Measurements from ENCODE around the gene HAPLN2.
"Not testable (repeated sequence)": the region's sequence is repeated elsewhere in the genome, so short reads cannot be mapped to it uniquely, and the experiment has no call there.

Gene HAPLN2

GRCh38 chr1:156591432-156592157, 27.6 kb upstream of the HAPLN2 start, which contains the start of gene NAXE:
Gene NAXE, plus strand, starts transcription at chr1:156591776. Its CDS starts 29 bp downstream, at chr1:156591805.
- DNase-seq (ENCODE audit: low read depth in 1 of 2, low spot score in 1 of 2) = peak; percentile 47 to 66

- DNase-seq (ENCODE audit: low read depth in 1 of 2, low spot score in 1 of 2) = no peak
Observed at GRCh38 chr1:156592158-156592909, 26.9 kb upstream of the HAPLN2 start.

- no peak for DNase-seq (ENCODE audit: low read depth in 1 of 2, low spot score in 1 of 2)
Observed at GRCh38 chr1:156592910-156593660, 26.1 kb upstream of the HAPLN2 start.

- no peak for DNase-seq (ENCODE audit: low read depth in 1 of 2, low spot score in 1 of 2)
Observed at GRCh38 chr1:156593661-156593989, 25.6 kb upstream of the HAPLN2 start.

GRCh38 chr1:156594190-156594589, 25.0 kb upstream of the HAPLN2 start:
- DNase-seq (ENCODE audit: low read depth in 1 of 2, low spot score in 1 of 2) = no peak

- no peak for DNase-seq (ENCODE audit: low read depth in 1 of 2, low spot score in 1 of 2)
Observed at GRCh38 chr1:156595016-156595415, 24.2 kb upstream of the HAPLN2 start.

- no peak for DNase-seq (ENCODE audit: low read depth in 1 of 2, low spot score in 1 of 2)
Observed at GRCh38 chr1:156596426-156596825, 22.8 kb upstream of the HAPLN2 start.

GRCh38 chr1:156598125-156598524, 21.1 kb upstream of the HAPLN2 start:
- DNase-seq (ENCODE audit: low read depth in 1 of 2, low spot score in 1 of 2) = no peak

- DNase-seq (ENCODE audit: low read depth in 1 of 2, low spot score in 1 of 2) = no peak
Observed at GRCh38 chr1:156598731-156599432, 20.3 kb upstream of the HAPLN2 start.

GRCh38 chr1:156599811-156600210, 19.4 kb upstream of the HAPLN2 start:
- no peak for DNase-seq (ENCODE audit: low read depth in 1 of 2, low spot score in 1 of 2)

GRCh38 chr1:156600733-156601121, 18.5 kb upstream of the HAPLN2 start:
- DNase-seq (ENCODE audit: low read depth in 1 of 2, low spot score in 1 of 2) = no peak

GRCh38 chr1:156601122-156601830, 17.9 kb upstream of the HAPLN2 start, which contains the start of gene GPATCH4:
Gene GPATCH4, minus strand, starts transcription at chr1:156601479.
- DNase-seq (ENCODE audit: low read depth in 1 of 2, low spot score in 1 of 2) = peak; percentile 59 to 64

GRCh38 chr1:156601892-156602291, 17.3 kb upstream of the HAPLN2 start:
- no peak for DNase-seq (ENCODE audit: low read depth in 1 of 2, low spot score in 1 of 2)

GRCh38 chr1:156602557-156602993, 16.6 kb upstream of the HAPLN2 start:
- no peak for DNase-seq (ENCODE audit: low read depth in 1 of 2, low spot score in 1 of 2)

GRCh38 chr1:156607344-156607743, 11.9 kb upstream of the HAPLN2 start:
- DNase-seq (ENCODE audit: low read depth in 1 of 2, low spot score in 1 of 2) = not testable (repeated sequence)

- peak in 1 of 2 donors; percentile 35 for DNase-seq (ENCODE audit: low read depth in 1 of 2, low spot score in 1 of 2)
Observed at GRCh38 chr1:156608036-156608674, 11.1 kb upstream of the HAPLN2 start.

GRCh38 chr1:156608981-156609380, 10.2 kb upstream of the HAPLN2 start:
- peak in 1 of 2 donors; percentile 21 for DNase-seq (ENCODE audit: low read depth in 1 of 2, low spot score in 1 of 2)

- not testable (repeated sequence) for DNase-seq (ENCODE audit: low read depth in 1 of 2, low spot score in 1 of 2)
Observed at GRCh38 chr1:156610072-156610471, 9.1 kb upstream of the HAPLN2 start.

- DNase-seq (ENCODE audit: low read depth in 1 of 2, low spot score in 1 of 2) = no peak
Observed at GRCh38 chr1:156612666-156613065, 6.5 kb upstream of the HAPLN2 start.

- no peak for DNase-seq (ENCODE audit: low read depth in 1 of 2, low spot score in 1 of 2)
Observed at GRCh38 chr1:156615946-156616345, 3.3 kb upstream of the HAPLN2 start.

All from stimulated activated CD4-positive, alpha-beta T cell treated with anti-CD3 and anti-CD28 coated beads, Interleukin-15, amount 100 ng/mL, for 1 hour (primary cell).